ENCODE results near the gene LSMEM2. TPM values are rescaled to one million over a fixed set of nuclear protein-coding genes. Genes with fewer than 3 reads are reported as not detected.

LSMEM2 gene
- total RNA-seq, 2 experiments from 2014 or later, result 0.22 TPM; not detected in 1

DNA sequence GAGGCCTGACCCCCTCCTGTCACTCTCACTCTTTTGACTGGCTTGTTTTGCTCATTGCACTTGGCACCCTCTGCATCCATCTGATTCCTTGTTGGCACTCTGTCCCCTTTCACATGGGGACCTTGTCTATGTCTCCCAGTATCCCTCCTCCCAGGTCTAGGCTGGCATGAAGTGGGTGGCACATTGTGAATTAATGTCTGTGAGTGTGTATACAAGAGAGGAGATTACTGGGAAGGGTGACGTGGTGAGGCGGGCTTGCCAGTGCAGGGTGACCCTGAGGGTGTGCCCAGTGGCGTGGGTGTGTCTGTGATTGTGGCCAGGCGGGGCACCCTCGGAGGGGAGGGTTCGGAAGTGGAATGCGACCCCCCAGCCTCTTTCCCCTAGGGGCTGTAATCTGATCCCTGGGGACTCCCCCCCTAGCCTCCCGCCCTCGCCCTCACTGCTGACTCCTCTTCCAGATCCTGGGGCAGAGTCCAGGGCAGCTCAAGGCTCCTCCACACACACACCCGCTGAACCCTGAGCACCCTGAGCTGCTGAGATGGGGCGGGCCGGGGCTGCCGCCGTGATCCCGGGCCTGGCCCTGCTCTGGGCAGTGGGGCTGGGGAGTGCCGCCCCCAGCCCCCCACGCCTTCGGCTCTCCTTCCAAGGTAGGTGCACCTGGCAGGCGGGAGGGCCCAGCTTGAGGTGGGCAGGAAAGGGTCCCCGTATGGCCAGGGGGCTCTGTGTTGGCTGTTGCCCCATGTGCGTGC is 10.0 kb upstream of the LSMEM2 start, which contains the start of gene SEMA3B:
Gene SEMA3B (plus strand): TSS at position 445 of the 749 bp plus-strand sequence. CDS start 94 bp downstream, at position 539.
- H3K36me3 Mint-ChIP-seq (ENCODE audit: low read depth), result no peaks in the 10 kb centered on the region
- H3K27me3 ChIP-seq (ENCODE audit: control insufficient read depth in 1 of 2, insufficient read depth in 2 of 2, low read length in 2 of 2), result peaks cover 7 to 17% of the 10 kb centered on the region in 2 experiments
- no peak within 1 kb of the TSS for H3K27ac ChIP-seq (ENCODE audit: low read depth in 1 of 2, low read length in 2 of 2)
- POLR2A ChIA-PET, result no interaction called here
- no peak within 1 kb of the TSS for H3K27ac Mint-ChIP-seq
- no peaks in the 10 kb centered on the region for H3K9me3 Mint-ChIP-seq
- H3K4me1 ChIP-seq (ENCODE audit: insufficient read depth, low read length), result peaks cover 12% of the 10 kb centered on the region
- DNase-seq (no peak), ATAC-seq (ENCODE audit: poor library complexity) (no peak)
- H3K4me3 ChIP-seq (ENCODE audit: low read length), result no peak within 1 kb of the TSS
- H3K4me3 Mint-ChIP-seq, result no peak within 1 kb of the TSS
- TF ChIP-seq, protein P1, sequence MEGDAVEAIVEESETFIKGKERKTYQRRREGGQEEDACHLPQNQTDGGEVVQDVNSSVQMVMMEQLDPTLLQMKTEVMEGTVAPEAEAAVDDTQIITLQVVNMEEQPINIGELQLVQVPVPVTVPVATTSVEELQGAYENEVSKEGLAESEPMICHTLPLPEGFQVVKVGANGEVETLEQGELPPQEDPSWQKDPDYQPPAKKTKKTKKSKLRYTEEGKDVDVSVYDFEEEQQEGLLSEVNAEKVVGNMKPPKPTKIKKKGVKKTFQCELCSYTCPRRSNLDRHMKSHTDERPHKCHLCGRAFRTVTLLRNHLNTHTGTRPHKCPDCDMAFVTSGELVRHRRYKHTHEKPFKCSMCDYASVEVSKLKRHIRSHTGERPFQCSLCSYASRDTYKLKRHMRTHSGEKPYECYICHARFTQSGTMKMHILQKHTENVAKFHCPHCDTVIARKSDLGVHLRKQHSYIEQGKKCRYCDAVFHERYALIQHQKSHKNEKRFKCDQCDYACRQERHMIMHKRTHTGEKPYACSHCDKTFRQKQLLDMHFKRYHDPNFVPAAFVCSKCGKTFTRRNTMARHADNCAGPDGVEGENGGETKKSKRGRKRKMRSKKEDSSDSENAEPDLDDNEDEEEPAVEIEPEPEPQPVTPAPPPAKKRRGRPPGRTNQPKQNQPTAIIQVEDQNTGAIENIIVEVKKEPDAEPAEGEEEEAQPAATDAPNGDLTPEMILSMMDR (IDR thresholded peaks at IDR 0.05), result no peak
- peaks cover 21% of the 10 kb centered on the region for H3K27me3 Mint-ChIP-seq
- intact Hi-C loops (cut with DNase I, micrococcal nuclease), result no loop called here
- peaks cover 0 to 5% of the 10 kb centered on the region in 2 experiments for H3K9me3 ChIP-seq (ENCODE audit: control insufficient read depth in 1 of 2, insufficient read depth in 1 of 2, low read length in 2 of 2)
- no peaks in the 10 kb centered on the region for H3K36me3 ChIP-seq (ENCODE audit: insufficient read depth, low read length)
- H3K4me1 Mint-ChIP-seq (ENCODE audit: low read depth), result peaks cover 11% of the 10 kb centered on the region
- CTCF ChIA-PET, result no interaction called here

DNA sequence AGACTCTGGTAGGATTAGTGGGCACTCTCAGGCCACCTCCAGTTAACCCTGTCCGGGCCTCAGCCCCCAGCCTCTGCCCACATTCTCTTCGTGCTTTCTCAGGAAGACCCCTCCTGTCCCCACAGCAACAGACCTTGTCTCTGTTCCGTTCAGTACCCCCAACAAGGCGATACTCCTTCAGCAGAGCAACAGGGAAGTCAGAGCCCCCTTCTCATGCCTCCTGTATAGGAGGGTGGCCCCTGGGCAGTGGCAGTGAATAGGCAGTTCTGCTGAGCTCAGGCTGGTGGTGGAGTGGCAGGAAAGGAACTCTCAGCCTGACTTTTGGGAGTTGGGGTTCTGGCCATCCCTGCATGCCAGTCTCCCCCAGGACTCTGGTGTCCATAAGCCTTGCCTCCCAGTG is 9.4 kb upstream of the LSMEM2 start:
- no peak overlapping the region for H3K4me3 Mint-ChIP-seq
- CTCF ChIA-PET, result no interaction called here

DNA sequence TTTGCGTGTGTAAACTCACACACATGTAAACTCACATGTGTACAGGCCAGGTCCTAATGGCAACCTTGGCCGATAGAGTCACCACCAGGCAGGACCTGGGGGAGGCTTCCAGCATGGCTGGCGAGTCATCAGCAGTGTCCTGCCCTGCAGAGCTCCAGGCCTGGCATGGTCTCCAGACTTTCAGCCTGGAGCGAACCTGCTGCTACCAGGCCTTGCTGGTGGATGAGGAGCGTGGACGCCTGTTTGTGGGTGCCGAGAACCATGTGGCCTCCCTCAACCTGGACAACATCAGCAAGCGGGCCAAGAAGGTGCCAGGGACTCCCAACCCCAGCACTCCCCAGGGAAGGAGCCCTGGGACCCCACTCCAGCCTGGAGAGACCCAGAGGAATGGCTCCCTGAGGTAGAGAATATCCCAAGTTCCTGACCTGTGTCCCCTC is 8.9 kb upstream of the LSMEM2 start:
- peaks cover 24% of the 10 kb centered on the region for H3K4me1 ChIP-seq (ENCODE audit: insufficient read depth, low read length)
- Mint-ChIP-seq H3K4me3 (no peak overlapping the region), H3K4me1 (ENCODE audit: low read depth) (peaks cover 18% of the 10 kb centered on the region), H3K9me3 (no peaks in the 10 kb centered on the region), H3K27me3 (peaks cover 32% of the 10 kb centered on the region), H3K27ac (no peak overlapping the region), H3K36me3 (ENCODE audit: low read depth) (no peaks in the 10 kb centered on the region)
- H3K9me3 ChIP-seq (ENCODE audit: control insufficient read depth in 1 of 2, insufficient read depth in 1 of 2, low read length in 2 of 2), result peaks cover 0 to 6% of the 10 kb centered on the region in 2 experiments
- no peak for ATAC-seq (ENCODE audit: poor library complexity)
- intact Hi-C loops (cut with DNase I, micrococcal nuclease), result loop anchor here in 1 of 2 experiments (10.0 kb wide), 1 partner anchor 275 kb away; no protein-coding TSS in a partner anchor
- no peak overlapping the region for H3K4me3 ChIP-seq (ENCODE audit: low read length)
- H3K27me3 ChIP-seq (ENCODE audit: control insufficient read depth in 1 of 2, insufficient read depth in 2 of 2, low read length in 2 of 2), result peaks cover 19 to 28% of the 10 kb centered on the region in 2 experiments
- DNase-seq, result no peak
- H3K27ac ChIP-seq (ENCODE audit: low read depth in 1 of 2, low read length in 2 of 2), result no peak overlapping the region
- TF ChIP-seq, protein P1 (IDR thresholded peaks at IDR 0.05), result no peak
- H3K36me3 ChIP-seq (ENCODE audit: insufficient read depth, low read length), result no peaks in the 10 kb centered on the region
- POLR2A ChIA-PET, result no interaction called here
- CTCF ChIA-PET, result interaction anchor here (0.6 kb wide), 1 partner anchor 253 kb away, joined by 5 read pairs; no protein-coding TSS in a partner anchor

More for the DNA sequence above, 9.4 kb upstream of the LSMEM2 start:
- Histone ChIP-seq H3K4me1 (ENCODE audit: insufficient read depth, low read length) (peaks cover 18% of the 10 kb centered on the region), H3K36me3 (ENCODE audit: insufficient read depth, low read length) (no peaks in the 10 kb centered on the region), H3K27me3 (ENCODE audit: control insufficient read depth in 1 of 2, insufficient read depth in 2 of 2, low read length in 2 of 2) (peaks cover 13 to 23% of the 10 kb centered on the region in 2 experiments), H3K4me3 (ENCODE audit: low read length) (no peak overlapping the region), H3K9me3 (ENCODE audit: control insufficient read depth in 1 of 2, insufficient read depth in 1 of 2, low read length in 2 of 2) (peaks cover 0 to 5% of the 10 kb centered on the region in 2 experiments), H3K27ac (ENCODE audit: low read depth in 1 of 2, low read length in 2 of 2) (no peak overlapping the region)
- POLR2A ChIA-PET, result no interaction called here
- Mint-ChIP-seq H3K27ac (no peak overlapping the region), H3K36me3 (ENCODE audit: low read depth) (no peaks in the 10 kb centered on the region), H3K27me3 (peaks cover 27% of the 10 kb centered on the region), H3K9me3 (no peaks in the 10 kb centered on the region), H3K4me1 (ENCODE audit: low read depth) (peaks cover 17% of the 10 kb centered on the region)
- DNase-seq (no peak), ATAC-seq (ENCODE audit: poor library complexity) (no peak)
- intact Hi-C loops (cut with DNase I, micrococcal nuclease), result no loop called here
- TF ChIP-seq, protein P1 (IDR thresholded peaks at IDR 0.05), result no peak

Data from CD4-positive, alpha-beta T cell (primary cell).